Kidney (tissue), 14 donors: ENCODE data around the gene PDE1C. TPM values are rescaled to one million over a fixed set of nuclear protein-coding genes. Genes with fewer than 3 reads are reported as not detected.

Experiments used
- DNase-seq, 5 donors: peaks; one replicate each; pipeline ENCODE4 v3.0.0-alpha.2; 2013 to 2020
- FAIRE-seq: peaks from 2 replicates; lab custom pipeline; 2012; peaks lifted over from hg19 to GRCh38; lab: Jason Lieb, UNC
- H3K27ac ChIP-seq, 2 donors: one replicate each; pipeline ENCODE4 v1.7.0; 2013; ENCODE audit warnings: low read depth in 2 of 2, low read length in 2 of 2, inconsistent platforms in 1 of 2
- H3K27me3 ChIP-seq: one replicate; pipeline ENCODE4 v1.7.1; 2013; ENCODE audit warnings: low read length, inconsistent platforms; ENCODE audit not compliant: control insufficient read depth, insufficient read depth
- H3K36me3 ChIP-seq, 3 donors: one replicate each; pipeline versions ENCODE4 v1.7.0 to v1.7.1; 2013; ENCODE audit warnings: low read length in 3 of 3, control low read depth in 1 of 3, inconsistent platforms in 1 of 3; ENCODE audit not compliant: insufficient read depth in 3 of 3, control insufficient read depth in 2 of 3
- H3K4me1 ChIP-seq, 3 donors: one replicate each; pipeline versions ENCODE4 v1.7.0 to v1.7.1; 2013; ENCODE audit warnings: low read length in 3 of 3, inconsistent platforms in 1 of 3, low read depth in 1 of 3; ENCODE audit not compliant: control insufficient read depth in 2 of 3, insufficient read depth in 2 of 3
- H3K4me3 ChIP-seq, 3 donors: one replicate each; pipeline versions ENCODE4 v1.7.0 to v1.8.1; 2013; ENCODE audit warnings: low read length in 3 of 3, control low read depth in 1 of 3, inconsistent platforms in 1 of 3
- H3K9ac ChIP-seq, 3 donors: one replicate each; pipeline versions ENCODE4 v1.7.0 to v1.7.1; 2013; ENCODE audit warnings: low read length in 3 of 3, control low read depth in 1 of 3, inconsistent platforms in 1 of 3
- H3K9me3 ChIP-seq, 3 donors: one replicate each; pipeline versions ENCODE4 v1.7.0 to v1.7.1; 2013; ENCODE audit warnings: low read length in 3 of 3, control low read depth in 1 of 3, inconsistent platforms in 1 of 3; ENCODE audit not compliant: control insufficient read depth in 2 of 3, insufficient read depth in 1 of 3
- CTCF ChIP-seq: IDR thresholded peaks from 3 replicates; pipeline ENCODE4 v1.5.1; 2012; ENCODE audit warnings: mild to moderate bottlenecking, moderate library complexity, borderline replicate concordance; ENCODE audit not compliant: insufficient read depth; ENCODE audit errors: extremely low read depth
- intact Hi-C: fragments of 100-400 bp; cut with DNase I; formaldehyde crosslinking; loops from one replicate; pipeline ENCODE4 v1.11.1; 2022
- polyA plus RNA-seq: library from polyadenylated mRNA; stranded (reverse); fragments of 350-450 nt; fragmentation: Illumina TruSeq; extraction: RNeasy Lipid Tissue Mini Kit (QIAGEN cat#74804); gene quantifications from one replicate; pipeline ENCODE4 v1.2.3, GENCODE V29; 2014; ENCODE audit warnings: low read depth, low replicate concordance; ENCODE audit not compliant: insufficient read depth
- total RNA-seq: library from RNA; stranded (reverse); fragmentation: NEBNext Ultra II Directional; extraction: Animal tissue kit (Norgen Biotek cat#: 25700); gene quantifications from one replicate; pipeline ENCODE4 v1.2.1, GENCODE V29; 2021
- donor health status: control.
- donor health status: control.
- donor health status: control.
- donor health status: control.
- donor health status: control.
- donor health status: DM: yes; HTN: yes; CAD: no.
- donor health status: Normal renal cell carcinoma (clear cell type).

The PDE1C gene
- total and polyA plus RNA-seq, 2 donors from 2014 or later, result 3.3 to 5.5 TPM

GRCh38 chr7:31937982-31938381 is 132.2 kb downstream of the PDE1C start:
- Histone ChIP-seq H3K4me3 (no peak overlapping the region), H3K27ac (no peak overlapping the region), H3K27me3 (no peaks in the 10 kb centered on the region), H3K4me1 (no peaks in the 10 kb centered on the region), H3K9me3 (no peaks in the 10 kb centered on the region), H3K9ac (no peak overlapping the region), H3K36me3 (no peaks in the 10 kb centered on the region)
- DNase-seq, result no peak
- TF ChIP-seq CTCF, result no peak
- FAIRE-seq, result no peak
- intact Hi-C loops, result no loop called here

GRCh38 chr7:31935124-31936054 is 134.8 kb downstream of the PDE1C start:
- Histone ChIP-seq H3K36me3 (no peaks in the 10 kb centered on the region), H3K4me3 (no peak overlapping the region), H3K27me3 (no peaks in the 10 kb centered on the region), H3K4me1 (no peaks in the 10 kb centered on the region), H3K9ac (no peak overlapping the region), H3K9me3 (no peaks in the 10 kb centered on the region), H3K27ac (no peak overlapping the region)
- intact Hi-C loops, result no loop called here
- no peak for TF ChIP-seq CTCF
- DNase-seq, result peak in 3 of 5 donors; percentile 37 to 44 (median 43)
- no peak for FAIRE-seq

- no peaks in the 10 kb centered on the region for H3K4me1 ChIP-seq
- H3K9me3 ChIP-seq, result no peaks in the 10 kb centered on the region
- no peak for DNase-seq
- H3K36me3 ChIP-seq, result no peaks in the 10 kb centered on the region
- FAIRE-seq, result no peak
- no peak for TF ChIP-seq CTCF
- H3K9ac ChIP-seq, result no peak overlapping the region
- H3K27ac ChIP-seq, result no peak overlapping the region
- intact Hi-C loops, result no loop called here
- no peak overlapping the region for H3K4me3 ChIP-seq
- H3K27me3 ChIP-seq, result no peaks in the 10 kb centered on the region
Observed at GRCh38 chr7:31934551-31934950, 135.7 kb downstream of the PDE1C start.
